SU-DHL-6 (cell line): Measurements from ENCODE around the gene LEP.

Source experiments
- EZH2phosphoT487 ChIP-seq: fragments of 200-600 bp; sonication (generic), shearing (Covaris generic); conservative IDR thresholded peaks from 2 replicates; pipeline ENCODE4 v1.6.1; 2018; ENCODE audit warnings: mild to moderate bottlenecking, antibody characterized with exemption, low read length, moderate library complexity, mixed read lengths
- TF ChIP-seq, protein P1 (sequence below): fragments of 200-600 bp; sonication (generic); IDR thresholded peaks from one replicate; pipeline ENCODE4 v1.5.1; 2017; ENCODE audit warnings: antibody characterized with exemption, mild to moderate bottlenecking, low read length, moderate library complexity; ENCODE audit not compliant: insufficient read depth, poor library complexity, severe bottlenecking

DNA sequence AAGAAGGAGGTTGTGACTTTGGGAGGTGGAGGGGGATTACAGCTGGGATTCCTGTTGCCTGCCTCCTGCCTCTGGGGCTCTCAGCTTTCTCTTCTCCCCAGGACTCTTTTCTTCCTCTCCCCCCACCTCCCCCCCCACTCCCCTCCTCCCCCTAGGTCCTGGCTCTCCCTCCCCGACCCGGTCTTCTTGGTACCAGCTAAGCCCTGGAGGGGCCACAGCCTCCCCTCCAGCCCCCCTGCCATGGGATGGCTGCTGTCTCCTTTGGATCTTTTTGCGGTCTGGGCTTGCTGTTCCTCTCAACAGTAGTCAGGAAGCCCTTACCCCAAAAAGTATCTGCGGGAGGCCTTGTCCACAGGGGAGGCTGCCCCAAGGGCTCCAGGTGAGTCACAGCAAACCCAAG lies 33.5 kb upstream of the LEP start:
- TF ChIP-seq, protein P1, sequence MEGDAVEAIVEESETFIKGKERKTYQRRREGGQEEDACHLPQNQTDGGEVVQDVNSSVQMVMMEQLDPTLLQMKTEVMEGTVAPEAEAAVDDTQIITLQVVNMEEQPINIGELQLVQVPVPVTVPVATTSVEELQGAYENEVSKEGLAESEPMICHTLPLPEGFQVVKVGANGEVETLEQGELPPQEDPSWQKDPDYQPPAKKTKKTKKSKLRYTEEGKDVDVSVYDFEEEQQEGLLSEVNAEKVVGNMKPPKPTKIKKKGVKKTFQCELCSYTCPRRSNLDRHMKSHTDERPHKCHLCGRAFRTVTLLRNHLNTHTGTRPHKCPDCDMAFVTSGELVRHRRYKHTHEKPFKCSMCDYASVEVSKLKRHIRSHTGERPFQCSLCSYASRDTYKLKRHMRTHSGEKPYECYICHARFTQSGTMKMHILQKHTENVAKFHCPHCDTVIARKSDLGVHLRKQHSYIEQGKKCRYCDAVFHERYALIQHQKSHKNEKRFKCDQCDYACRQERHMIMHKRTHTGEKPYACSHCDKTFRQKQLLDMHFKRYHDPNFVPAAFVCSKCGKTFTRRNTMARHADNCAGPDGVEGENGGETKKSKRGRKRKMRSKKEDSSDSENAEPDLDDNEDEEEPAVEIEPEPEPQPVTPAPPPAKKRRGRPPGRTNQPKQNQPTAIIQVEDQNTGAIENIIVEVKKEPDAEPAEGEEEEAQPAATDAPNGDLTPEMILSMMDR, result no peak
- TF ChIP-seq EZH2phosphoT487, result no peak
